ENCODE results near the gene PCNT. TPM values are rescaled to one million over a fixed set of nuclear protein-coding genes. Genes with fewer than 3 reads are reported as not detected.

PCNT gene
- total and polyA plus RNA-seq, 2 experiments from 2014 or later: 18.3 to 26.6 TPM

GRCh38 chr21:46294647-46295176, 29.2 kb upstream of the PCNT start:
- no peaks in the 10 kb centered on the region for H3K36me3 ChIP-seq
- H3K4me3 ChIP-seq: no peak overlapping the region
- peak in 1 of 2 donors; percentile 73 for DNase-seq (ENCODE audit: low read depth in 1 of 2, low spot score in 1 of 2)
- H3K4me1 ChIP-seq (ENCODE audit: low read depth): no peaks in the 10 kb centered on the region
- peaks cover 9% of the 10 kb centered on the region for H3K27me3 ChIP-seq
- no peak overlapping the region for H3K27ac ChIP-seq
- no peak for TF ChIP-seq CTCF (IDR thresholded peaks at IDR 0.05; ENCODE audit: low read depth, low read length)
- no peaks in the 10 kb centered on the region for H3K9me3 ChIP-seq (ENCODE audit: low read depth)

- Histone ChIP-seq H3K27me3 (peaks cover 9% of the 10 kb centered on the region), H3K4me1 (ENCODE audit: low read depth) (no peaks in the 10 kb centered on the region), H3K36me3 (no peaks in the 10 kb centered on the region), H3K4me3 (no peak overlapping the region), H3K9me3 (ENCODE audit: low read depth) (no peaks in the 10 kb centered on the region), H3K27ac (no peak overlapping the region)
- DNase-seq (ENCODE audit: low read depth in 1 of 2, low spot score in 1 of 2): peak in 1 of 2 donors; percentile 75
- TF ChIP-seq CTCF (IDR thresholded peaks at IDR 0.05; ENCODE audit: low read depth, low read length): no peak
These were observed 28.7 kb upstream of the PCNT start for GRCh38 chr21:46295177-46295770.

GRCh38 chr21:46295996-46296752, 27.8 kb upstream of the PCNT start:
- H3K36me3 ChIP-seq: no peaks in the 10 kb centered on the region
- H3K4me1 ChIP-seq (ENCODE audit: low read depth): no peaks in the 10 kb centered on the region
- TF ChIP-seq CTCF (IDR thresholded peaks at IDR 0.05; ENCODE audit: low read depth, low read length): no peak
- H3K27ac ChIP-seq: no peak overlapping the region
- peaks cover 9% of the 10 kb centered on the region for H3K27me3 ChIP-seq
- DNase-seq (ENCODE audit: low read depth in 1 of 2, low spot score in 1 of 2): peak in 1 of 2 donors; percentile 96
- H3K4me3 ChIP-seq: no peak overlapping the region
- no peaks in the 10 kb centered on the region for H3K9me3 ChIP-seq (ENCODE audit: low read depth)

DNA sequence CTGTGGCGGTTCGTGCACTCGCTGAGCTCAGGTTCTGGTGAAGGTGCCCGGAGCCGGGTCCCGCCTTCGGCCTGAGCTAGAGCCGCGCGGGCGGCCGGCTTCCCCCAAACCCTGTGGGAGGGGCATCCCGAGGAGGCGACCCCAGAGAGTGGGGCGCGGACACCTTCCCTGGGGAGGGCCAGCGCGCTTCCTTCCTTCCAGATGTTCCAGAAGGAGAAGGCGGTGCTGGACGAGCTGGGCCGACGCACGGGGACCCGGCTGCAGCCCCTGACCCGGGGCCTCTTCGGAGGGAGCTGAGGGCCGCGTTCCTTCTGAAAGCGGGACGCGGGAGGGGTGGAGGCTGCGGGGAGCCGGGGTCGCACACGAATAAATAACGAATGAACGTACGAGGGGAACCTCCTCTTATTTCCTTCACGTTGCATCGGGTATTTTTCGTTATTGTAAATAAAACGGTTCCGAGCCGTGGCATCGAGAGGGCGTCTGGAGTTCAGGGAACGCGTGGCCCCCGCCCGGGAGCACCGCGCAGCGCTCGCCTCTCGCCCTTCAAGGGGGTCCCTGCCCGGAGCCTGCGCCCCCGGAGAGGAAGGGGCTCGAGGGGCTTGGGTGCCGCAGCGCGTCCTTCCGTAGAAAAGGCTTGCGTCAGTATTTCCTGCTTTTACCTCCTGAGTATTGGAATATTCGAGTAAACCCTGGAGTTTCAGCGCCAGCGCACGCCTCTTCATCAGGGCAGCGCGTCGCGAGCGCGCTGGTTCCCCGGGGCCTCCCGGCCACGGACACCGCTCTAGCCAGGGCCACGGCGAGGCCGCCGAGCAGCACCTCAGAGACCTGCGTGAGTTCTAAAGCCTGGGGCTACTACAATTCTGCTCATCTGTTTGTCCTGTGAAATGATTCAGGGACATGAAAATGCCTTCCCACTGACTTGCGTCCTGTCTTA, 26.4 kb upstream of the PCNT start:
- Histone ChIP-seq H3K27me3 (peaks cover 9% of the 10 kb centered on the region), H3K9me3 (ENCODE audit: low read depth) (no peaks in the 10 kb centered on the region), H3K4me3 (no peak overlapping the region), H3K36me3 (peaks cover 5% of the 10 kb centered on the region), H3K4me1 (ENCODE audit: low read depth) (no peaks in the 10 kb centered on the region), H3K27ac (no peak overlapping the region)
- DNase-seq (ENCODE audit: low read depth in 1 of 2, low spot score in 1 of 2): peak in 1 of 2 donors; percentile 61
- no peak for TF ChIP-seq CTCF (IDR thresholded peaks at IDR 0.05; ENCODE audit: low read depth, low read length)

DNA sequence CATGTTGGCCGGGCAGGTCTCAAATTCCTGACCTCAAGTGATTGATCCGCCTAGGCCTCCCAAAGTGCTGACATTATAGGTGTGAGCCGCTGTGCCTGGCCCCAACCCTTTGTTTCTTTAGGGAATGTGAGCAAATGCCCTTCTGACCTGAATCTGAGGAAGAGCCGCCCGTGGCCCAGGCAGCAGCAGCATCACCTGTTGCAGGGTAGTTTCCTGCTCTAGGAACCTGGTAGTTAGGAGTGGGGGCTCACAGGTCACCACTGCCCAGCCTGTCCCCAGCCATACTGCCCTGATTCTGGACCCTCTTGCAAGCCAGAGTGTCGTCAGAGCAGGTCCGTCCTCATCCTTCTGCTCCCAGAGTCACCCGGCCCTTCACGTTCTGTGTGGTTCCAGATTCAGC, 24.8 kb upstream of the PCNT start:
- Histone ChIP-seq H3K27me3 (peaks cover 9% of the 10 kb centered on the region), H3K4me3 (no peak overlapping the region), H3K4me1 (ENCODE audit: low read depth) (no peaks in the 10 kb centered on the region), H3K9me3 (ENCODE audit: low read depth) (no peaks in the 10 kb centered on the region), H3K36me3 (peaks cover 5% of the 10 kb centered on the region), H3K27ac (no peak overlapping the region)
- DNase-seq (ENCODE audit: low read depth in 1 of 2, low spot score in 1 of 2): no peak
- TF ChIP-seq CTCF (IDR thresholded peaks at IDR 0.05; ENCODE audit: low read depth, low read length): no peak

Data from cardiac muscle cell (in vitro differentiated cells and primary cell).